Measurements from ENCODE around the gene SQOR.

The SQOR gene

DNA sequence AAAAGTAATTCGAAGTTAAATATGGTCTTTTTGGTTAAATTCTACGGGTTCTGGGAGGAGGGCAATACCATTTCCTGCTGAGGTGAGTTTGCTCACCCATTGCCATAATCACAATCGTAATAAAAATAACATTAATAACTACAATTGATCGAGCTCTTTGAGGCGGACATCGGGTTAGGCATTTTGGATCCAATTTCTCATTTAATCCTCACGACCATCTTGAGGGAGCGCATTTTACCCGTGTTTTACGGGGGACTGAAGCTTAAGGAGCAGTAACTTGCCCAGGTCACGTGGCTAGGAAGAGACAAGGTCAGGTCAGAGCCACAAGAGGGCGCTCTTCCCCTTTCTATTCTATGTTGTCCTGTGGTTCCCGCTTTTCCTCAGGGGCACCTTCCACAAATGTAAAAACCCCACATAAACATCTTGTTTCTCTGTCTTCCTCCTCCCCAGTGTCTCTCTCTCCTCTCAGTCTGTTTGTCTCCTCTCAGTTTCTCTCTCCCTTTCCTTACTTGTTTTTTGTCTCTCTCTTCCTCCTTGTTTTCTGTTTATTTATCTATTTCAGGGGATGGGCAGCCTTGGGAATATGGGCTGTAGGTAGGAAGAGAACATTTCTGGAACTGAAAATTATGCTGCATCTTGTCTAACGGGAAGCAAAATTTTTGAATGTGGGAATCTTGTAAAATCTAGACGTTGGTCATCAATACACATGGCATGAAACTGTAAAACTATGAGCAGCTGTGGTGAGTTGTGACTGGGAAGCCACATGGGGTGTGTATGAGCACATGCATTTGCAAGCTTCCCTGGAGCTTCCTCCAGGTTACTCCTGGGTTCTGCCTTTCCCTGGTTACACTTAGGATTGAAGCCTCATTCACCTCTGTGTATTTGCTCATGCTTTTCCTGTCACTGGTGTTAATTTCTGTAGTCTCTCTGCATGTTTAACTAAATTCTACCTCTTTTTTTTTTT is 71.0 kb downstream of the SQOR start:
- DNase-seq (ENCODE audit: low read depth in 2 of 2) = peak; percentile 42 to 60

DNA sequence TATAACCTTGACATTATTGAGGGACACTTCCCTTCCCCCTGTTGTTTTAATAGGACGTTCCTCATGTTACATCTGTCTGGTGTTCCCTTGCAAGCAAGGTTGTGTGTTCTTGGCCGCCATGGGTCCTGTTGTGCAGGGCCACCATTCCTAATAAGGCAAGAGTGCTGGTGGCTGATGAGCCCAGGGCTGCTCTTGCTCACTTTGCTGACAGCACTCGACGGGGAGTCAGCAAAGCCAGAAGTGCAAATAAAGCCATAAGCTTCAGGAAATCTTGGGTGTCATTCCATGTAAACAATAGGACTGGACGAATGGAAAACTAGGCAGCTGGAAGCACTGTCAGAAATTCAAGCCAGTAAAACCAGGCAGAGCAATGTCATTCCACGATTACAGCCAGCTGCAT is 75.8 kb downstream of the SQOR start:
- DNase-seq (ENCODE audit: low read depth in 2 of 2) = no peak

DNA sequence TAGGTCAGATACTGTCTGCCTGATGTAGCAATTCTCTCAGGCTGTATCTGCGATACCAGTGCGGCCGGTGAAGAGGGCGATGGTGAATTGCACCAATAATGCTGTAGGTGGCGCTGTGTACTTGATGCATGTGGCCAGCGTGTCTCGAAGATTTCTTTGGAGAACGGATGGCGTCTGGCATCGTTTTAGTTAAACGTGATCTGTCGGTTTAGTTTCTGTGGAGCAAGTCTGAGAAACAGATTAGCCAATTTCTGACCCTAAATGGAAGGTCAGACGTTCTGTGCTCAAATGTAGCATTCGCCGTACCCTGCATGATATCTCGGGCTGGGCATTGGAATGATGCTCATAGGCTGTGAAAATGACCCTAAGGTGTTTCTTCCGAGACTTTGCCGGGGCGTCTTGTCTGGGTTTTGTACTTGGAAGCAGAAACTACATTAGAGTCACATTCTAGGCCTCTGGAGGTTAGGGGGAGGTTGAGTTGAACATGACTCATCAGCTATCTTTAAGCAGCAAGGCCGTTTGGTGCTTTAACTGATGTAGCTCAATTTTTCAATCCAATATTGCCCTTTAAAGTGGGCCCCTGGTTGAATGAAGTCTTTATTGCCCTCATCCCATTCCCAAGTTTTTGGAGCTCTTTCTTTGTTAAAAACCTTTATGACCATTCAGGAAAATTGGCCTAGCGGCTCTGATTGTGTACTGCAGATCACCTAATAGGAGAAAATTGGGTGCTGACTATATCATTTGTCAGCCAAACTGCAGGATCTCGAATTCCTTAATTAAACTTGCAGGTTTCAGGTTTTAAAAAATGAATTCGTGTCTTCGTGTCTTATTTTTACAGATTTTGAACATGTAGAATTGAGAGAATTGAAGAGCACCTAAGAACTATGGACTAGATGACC is 80.0 kb downstream of the SQOR start:
- DNase-seq (ENCODE audit: low read depth in 2 of 2) = no peak

DNA sequence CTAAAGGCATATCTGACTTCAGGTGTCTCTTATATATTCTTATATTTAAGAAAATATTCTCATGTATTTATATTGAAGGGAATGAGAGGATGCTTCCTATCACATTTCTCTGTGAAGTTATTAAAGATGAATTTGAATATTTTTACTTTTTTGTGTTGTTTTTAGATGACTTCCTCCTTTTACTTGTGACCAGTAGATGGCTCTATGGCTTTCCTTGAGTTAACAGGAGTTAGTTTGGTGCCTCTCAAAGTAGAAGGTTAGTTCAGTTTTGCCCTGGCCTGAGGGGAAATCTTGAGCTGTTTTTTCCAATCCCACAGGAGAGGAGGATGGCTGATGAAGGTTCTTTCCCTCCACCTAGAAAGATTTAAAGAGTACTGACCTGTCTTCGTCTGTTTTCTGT is 80.7 kb downstream of the SQOR start:
- DNase-seq (ENCODE audit: low read depth in 2 of 2) = no peak

DNA sequence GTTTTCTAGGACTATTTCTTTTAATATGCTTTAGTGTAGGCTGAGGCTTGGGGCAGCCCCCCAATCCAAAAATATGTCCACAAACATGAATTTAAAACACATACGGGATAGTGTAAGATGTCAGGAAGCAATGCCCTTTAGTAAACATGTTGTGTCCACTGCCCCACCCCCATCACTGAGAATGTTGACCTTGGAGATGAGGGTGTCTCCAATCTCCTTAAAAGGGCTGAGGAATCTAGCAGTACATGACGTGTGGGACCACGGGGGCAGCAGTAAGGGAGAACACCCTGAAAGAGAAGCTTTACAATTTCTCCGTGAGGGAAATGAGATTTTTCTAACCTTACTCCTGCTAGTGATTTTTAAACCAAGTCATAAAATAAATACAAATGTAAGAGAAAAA is 84.7 kb downstream of the SQOR start:
- DNase-seq (ENCODE audit: low read depth in 2 of 2) = no peak

DNA sequence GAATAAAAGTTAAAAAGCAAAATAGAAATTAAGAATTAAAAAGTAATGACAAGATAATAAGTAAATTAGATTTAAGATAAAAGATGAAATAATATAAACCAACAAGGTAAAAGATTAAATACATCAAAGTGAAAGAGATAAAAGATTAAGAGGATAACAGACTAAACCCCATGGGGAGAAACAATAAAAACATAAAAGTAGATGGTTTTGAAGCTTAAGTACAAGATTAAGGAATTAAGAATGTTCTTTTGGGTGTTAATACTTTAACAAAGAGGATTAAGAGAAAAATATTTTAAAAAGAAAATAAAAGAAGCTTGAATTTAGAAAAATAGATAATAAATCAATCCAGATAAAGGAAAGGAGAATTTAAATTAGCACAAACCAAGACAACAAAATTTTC is 85.4 kb downstream of the SQOR start:
- no peak for DNase-seq (ENCODE audit: low read depth in 2 of 2)

DNA sequence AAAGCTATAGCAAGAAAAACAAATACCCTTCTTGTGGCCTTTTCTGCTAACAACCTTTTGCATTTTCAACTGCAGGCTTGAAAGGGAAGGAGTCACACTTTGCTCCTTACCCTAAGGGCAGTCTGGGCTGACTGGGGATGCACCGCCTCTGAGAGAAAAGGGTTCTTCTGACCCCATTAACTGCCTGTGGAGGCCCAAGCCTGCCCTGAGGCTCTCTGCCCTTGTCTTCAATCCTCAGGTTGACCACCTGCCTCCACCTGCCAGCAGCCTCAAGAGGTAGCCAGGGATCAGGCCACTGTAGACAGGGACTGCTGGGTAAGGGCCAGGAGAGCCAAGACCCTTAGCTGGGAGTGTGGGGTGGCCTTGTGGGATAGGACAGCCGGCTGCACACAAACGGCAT is 93.8 kb downstream of the SQOR start:
- DNase-seq (ENCODE audit: low read depth in 2 of 2) = no peak

DNA sequence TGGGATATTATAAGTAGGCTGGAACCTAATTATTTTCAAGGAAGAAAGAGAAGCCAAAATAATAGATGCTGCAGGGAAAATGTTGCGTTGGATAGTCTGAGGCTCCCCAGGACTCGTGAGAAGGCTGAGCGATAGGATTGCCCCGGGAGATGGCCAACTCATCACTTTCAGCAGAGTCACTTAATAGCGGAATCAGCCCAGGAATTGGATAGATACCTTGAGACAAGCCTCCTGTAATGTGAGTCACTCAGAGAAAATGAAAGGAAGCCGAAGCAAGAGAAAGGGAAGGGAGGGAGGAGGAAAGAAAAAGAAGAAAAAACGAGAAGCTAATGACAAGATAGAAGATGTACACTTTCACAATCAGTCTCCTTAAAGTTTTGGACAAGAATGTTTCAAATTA is 94.3 kb downstream of the SQOR start:
- DNase-seq (ENCODE audit: low read depth in 2 of 2) = no peak

DNA sequence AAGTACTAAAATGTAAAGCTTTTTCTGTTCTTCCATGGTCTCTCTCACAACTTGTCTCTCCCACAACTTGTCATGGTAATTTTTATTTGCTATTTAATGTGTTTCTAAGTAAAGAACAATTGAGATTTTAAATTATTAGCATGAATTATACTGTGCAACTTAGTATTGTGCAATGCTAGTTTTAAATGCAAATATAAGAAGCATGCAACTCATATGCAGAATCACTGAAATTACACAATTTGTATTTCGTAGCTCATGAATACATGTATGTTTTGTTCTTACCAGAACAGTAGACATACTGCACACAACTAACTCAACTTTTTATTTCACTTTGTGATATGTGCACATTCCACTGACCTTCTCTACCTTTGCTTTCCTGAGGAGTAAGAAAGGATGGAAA is 96.5 kb downstream of the SQOR start:
- no peak for DNase-seq (ENCODE audit: low read depth in 2 of 2)

DNA sequence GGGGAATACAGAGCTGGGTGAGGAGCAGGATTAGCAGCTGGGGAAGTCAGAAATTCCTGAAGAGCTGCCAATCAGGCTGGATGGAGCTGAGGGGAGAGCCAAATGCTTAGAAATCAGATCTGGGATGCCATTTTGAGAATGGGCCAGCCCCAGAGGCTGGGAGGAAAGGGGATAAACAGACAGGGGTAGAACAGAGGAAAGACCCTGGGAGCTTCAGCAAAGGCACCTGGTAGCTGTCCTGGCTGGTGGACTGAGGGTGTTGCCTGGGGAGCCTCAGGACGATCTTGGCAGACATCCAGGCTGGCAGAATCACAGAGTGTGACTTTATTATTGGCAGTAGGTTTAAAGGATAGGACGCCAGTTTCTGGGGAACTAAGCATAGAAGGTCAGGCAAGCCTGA is 97.8 kb downstream of the SQOR start:
- DNase-seq (ENCODE audit: low read depth in 2 of 2) = no peak

DNA sequence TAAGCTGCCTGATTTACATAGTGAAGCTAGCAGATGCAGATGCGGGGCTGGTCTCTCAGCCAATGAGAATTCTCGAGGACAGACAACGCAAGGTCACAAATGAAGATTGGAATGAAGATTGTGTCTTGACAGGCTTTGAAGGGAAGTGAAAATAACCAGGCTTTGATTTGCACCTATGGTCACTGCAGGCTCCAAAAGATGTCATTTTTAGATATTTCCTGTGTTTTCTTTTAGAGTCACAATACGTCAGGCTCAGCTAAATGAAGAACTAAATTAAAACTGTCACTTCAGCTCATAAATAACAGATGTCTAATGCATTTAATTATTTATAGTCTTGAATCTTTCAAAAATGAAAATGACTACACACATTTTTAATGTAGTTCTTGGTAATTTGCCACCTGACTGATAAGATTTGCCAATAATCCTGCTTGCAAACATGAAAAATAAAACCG is 99.5 kb downstream of the SQOR start:
- no peak for DNase-seq (ENCODE audit: low read depth in 2 of 2)
